Measurements from ENCODE around the gene MED12L.
"Not testable (repeated sequence)": the region's sequence is repeated elsewhere in the genome, so short reads cannot be mapped to it uniquely, and the experiment has no call there.

MED12L gene

DNA sequence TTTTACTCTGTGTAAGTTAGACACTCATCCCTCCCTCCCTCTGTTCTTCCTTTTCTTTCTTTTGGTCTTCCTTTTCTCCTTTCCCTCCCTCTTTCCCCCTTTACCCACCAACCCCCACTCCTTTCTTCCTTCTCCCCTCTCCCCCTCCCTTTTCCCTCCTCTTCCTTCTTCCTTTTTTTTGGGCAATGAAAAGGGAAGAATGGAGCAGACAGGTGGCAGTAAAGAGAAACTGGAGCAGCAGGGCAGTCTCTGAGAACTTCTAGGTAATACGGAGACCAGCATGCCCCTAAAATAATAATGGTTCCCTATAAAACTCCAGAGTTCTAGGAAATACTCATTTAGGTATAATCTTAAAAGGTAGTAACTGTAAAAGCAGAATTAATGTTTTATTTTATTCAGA lies 129.0 kb downstream of the MED12L start:
- DNase-seq (ENCODE audit: low read depth), result no peak

DNA sequence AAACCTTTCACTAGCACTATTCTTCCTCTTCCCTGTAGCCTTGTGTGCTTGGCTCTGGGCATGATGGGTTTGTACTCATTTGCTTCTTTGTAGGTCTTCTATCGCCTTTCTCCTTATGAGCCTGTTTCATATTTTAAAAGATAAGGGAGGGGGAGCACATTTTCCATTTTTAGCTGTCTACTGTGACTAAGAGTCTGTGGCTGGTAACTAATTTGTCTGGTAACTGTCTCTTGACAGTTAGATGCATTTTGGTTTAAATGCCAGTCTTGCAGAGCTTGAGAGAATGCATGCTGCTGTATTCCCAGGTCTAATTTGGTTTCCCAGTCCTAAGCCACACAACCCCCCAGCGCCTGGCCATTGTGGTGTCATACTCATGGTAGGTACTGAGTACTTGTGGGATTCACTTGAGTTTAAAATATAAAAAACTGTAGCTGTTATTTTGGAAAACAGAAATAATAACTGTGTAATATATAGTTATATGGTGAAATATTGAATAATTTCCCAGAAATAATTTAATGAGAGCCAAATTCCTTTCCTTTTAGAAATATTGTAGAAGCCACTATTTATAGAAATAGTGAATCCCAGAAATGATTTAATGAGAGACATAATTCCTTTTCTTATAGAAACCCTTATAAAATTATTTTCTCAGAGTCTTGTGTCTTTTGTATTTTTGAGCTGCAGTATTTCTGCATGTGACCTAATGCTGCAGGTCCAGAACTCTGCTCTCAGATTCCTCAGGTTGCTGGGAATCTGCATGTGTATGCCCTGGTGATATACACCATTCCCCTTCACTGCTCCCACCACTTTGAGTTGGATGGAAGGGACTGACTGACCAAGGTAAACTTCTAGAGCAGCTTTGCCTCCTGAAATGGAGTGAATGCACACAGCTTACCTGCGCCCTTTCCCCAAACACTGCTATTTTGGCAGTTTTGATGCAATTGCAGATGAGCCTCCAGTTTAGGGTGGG lies 131.5 kb downstream of the MED12L start:
- no peak for DNase-seq (ENCODE audit: low read depth)

- no peak for DNase-seq (ENCODE audit: low read depth)
Observed at GRCh38 chr3:151218136-151218535, 132.7 kb downstream of the MED12L start.

DNA sequence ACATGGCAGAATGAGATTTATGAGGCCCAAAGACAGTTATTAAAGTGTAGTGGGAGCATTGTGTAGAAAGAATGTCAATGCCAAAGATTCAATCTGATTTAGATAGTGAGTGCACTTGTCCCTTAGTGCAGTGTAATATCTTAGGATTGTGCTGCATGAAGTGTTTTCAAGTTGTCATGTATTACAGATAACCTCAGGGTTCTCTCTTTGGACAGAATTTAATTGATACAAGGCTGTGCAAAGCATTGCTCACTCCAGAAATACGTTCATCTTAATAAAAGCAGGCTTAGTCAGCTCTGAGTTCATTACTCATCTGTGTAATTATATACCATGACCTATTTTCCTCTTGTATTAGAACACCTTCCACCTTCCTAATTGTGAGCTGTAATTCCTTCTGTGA lies 133.6 kb downstream of the MED12L start:
- no peak for DNase-seq (ENCODE audit: low read depth)

DNA sequence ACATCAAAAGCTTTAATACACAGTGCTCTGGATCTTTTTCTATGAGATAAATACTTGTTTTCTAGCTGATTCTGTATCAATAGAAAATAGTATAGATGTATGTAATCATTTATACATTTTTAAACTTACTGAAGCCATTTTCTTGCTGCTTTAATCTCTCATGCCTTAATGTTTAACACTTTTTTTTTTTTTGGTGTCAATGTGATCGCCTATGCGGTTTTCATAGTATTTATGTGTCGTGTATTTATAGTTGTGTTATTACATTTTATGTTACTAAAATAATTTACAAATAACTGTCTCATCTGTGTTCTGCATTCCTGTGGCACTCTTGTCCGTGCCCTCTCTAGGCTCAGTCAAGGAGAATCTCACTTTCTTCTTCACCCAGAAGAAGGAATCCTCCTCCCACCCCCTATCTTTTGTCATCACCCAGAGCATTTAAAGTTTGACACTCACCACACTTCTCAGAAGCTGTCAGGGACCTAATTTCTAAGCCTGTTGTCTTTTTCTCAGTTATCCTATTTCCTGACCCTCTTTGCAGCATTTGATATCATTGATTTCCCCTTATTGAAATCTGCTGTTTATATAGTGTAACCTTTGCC lies 138.9 kb downstream of the MED12L start:
- no peak for DNase-seq (ENCODE audit: low read depth)

DNA sequence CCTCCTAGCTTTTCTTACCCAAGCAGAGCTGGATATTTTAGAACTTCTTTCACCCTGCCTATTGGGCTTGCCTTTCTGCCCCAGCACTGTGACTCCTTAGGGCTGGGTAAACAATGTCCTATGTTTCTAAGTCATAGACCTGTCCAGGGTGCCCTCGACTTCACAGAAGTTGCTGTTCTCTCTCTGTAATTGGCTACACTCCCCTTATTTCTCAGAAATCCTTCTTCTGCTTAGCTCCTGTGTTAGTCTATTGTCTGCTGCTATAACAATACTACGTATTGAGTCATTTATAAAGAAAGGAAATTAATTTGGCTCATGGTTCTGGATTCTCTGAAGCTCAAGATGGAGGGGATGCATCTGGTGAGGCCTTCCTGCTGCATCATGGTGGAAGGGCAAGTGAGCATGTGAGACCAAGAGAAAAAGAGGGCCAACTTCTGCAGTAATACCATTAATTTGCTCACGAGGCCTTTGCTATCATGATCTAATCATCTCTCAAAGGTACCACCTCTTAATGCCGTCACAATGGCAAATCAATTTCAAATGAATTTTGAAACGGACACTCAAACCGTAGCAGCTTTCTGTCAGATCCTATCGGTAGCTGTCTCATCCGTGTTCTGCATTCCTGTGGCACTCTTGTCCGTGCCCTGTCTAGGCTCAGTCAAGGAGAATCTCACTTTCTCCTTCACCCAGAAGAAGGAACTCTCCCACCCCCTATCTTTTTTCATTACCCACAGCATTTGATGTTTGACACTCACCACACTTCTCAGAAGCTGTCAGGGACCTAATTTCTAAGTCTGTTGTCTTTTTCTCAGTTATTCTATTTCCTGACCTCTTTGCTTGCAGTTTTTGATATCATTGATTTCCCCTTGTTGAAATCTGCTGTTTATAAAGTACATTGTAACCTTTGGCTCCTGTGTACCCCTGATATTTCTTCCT lies 139.8 kb downstream of the MED12L start:
- no peak for DNase-seq (ENCODE audit: low read depth)

GRCh38 chr3:151226088-151226563 lies 140.7 kb downstream of the MED12L start:
- no peak for DNase-seq (ENCODE audit: low read depth)

DNA sequence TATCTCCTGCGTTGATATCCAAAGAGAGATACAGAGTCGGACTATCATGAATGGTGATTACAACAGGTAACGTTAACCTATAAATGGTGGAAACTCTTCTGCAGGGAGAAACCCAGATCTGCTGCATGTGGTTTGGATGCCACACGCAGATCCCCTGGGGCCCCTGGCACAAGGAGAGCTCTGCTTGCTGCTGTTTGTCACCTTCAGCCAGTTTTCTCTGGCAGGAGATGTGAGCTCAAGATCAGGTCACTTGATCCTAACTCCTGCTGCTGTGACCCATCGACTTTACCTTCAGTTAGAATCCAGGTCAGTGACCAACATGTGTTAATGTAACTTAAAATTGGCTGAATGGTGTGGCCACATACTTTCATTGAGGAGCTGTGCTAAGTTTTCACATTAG lies 141.4 kb downstream of the MED12L start:
- no peak for DNase-seq (ENCODE audit: low read depth)

- no peak for DNase-seq (ENCODE audit: low read depth)
Observed at GRCh38 chr3:151227266-151227806, 141.9 kb downstream of the MED12L start.

DNA sequence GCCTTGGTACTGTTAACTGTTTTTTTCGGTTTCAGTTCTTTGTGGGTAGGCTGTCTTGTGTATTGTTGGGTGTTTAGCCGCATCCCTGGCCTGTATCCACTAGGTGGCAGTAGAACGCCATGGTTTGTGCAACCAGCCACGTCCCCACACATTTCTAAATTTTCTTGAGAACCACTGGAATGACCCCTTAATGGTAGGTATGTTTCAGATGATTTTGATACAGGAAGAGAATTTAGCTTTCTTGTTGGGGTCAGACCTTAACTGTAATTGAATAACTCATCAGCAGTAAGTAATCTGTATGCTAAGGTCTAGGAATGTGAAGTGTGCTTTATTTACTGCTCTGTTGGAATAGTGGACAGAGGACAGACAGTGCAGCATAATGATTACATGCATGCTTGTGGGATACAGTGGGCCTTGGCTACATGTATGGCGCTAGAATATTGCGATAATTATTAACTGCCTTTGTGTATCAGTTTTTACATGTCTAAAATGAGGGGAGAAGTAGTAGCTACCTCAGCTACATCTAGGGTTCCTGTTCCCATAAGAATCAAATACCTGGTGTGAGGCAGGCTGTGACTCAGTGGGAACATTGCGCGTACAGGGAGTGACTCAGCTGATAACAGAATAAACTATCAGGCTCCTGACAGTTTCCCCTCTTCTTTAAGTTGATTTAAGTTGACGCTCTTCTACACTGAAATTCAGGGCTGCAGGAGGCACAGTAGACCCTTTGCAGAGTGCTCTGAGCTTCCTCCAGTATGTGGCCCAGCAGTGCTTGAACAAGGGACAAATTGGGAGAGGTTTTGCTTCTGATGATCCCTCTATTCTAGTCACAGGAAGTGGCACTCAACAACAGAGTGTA lies 142.6 kb downstream of the MED12L start:
- DNase-seq (ENCODE audit: low read depth), result peak; percentile 68

- DNase-seq (ENCODE audit: low read depth), result no peak
Observed at GRCh38 chr3:151228666-151229040, 143.2 kb downstream of the MED12L start.

- no peak for DNase-seq (ENCODE audit: low read depth)
Observed at GRCh38 chr3:151230646-151231045, 145.2 kb downstream of the MED12L start.

DNA sequence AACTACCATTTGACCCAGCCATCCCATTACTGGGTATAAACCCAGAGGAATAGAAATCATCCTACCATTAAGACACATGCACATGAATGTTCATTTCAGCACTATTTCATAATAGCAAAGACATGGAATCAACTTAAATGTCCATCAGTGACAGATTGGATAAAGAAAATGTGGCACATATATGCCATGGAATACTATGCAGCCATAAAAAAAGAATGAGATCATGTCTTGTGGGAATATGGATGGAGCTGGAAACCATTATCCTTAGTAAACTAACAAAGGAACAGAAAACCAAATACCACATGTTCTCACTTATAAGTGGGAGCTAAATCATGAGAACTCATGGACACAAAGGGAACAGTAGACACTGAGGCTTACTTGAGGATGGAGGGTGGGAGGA lies 146.9 kb downstream of the MED12L start:
- DNase-seq (ENCODE audit: low read depth), result not testable (repeated sequence)

DNA sequence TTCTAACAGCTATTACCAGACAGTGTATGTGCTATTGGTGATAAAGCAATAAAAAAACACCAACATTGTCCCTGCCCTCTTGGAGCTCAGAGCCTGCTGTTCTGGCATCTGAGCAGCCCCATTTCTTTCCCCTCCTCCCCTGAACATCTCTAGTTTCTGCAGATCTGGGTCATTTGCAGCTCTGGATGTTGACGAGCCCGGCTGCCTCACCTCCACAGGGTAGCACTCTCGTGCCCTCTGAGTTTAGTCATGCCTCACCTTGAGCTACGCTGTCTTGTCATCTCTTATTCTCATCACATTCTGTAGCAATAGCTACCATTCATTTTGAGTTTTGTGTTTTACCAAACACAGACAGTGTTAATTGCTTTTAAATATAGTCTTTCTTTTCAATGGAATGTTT lies 147.5 kb downstream of the MED12L start:
- no peak for DNase-seq (ENCODE audit: low read depth)

DNA sequence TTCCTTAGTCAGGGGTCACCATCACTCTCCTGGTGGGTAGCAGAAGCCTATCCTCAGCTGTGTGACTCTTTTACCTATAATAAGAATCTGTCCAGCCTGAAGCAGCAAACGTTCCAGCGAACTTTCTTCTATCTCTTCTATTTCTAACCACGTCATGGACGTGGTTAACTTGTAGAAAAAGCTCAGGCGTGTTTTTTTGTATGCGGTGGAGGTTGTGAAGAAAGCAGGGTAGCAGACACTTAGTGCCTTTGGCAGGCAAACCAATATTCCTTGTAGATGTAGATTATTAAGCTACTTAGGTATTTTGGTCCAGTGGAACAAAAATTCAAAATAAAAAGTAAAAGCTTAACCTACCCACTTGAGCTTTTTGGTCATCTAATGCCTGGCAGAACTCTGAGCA lies 149.4 kb downstream of the MED12L start:
- DNase-seq (ENCODE audit: low read depth), result no peak

DNA sequence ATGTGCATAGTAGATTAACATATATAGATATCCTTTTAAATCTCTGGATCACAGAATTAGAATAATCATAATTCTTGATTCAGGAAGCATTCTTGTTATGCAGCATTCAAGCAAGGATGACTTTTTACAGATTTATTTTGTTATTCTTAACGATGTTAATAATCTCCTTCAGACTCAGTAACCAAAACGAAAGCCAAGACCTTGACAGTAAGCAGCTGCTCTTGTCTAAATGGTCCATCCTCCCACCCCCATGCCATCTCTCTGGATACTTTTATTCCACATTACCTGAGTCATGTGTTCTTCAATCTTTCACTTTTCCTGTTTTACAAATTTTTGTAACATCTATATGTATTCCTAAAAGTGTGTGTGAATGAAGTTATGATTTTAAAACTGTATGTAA lies 150.9 kb downstream of the MED12L start:
- no peak for DNase-seq (ENCODE audit: low read depth)

GRCh38 chr3:151236736-151237135 lies 151.3 kb downstream of the MED12L start:
- no peak for DNase-seq (ENCODE audit: low read depth)

- not testable (repeated sequence) for DNase-seq (ENCODE audit: low read depth)
Observed at GRCh38 chr3:151242006-151242405, 156.5 kb downstream of the MED12L start.

DNA sequence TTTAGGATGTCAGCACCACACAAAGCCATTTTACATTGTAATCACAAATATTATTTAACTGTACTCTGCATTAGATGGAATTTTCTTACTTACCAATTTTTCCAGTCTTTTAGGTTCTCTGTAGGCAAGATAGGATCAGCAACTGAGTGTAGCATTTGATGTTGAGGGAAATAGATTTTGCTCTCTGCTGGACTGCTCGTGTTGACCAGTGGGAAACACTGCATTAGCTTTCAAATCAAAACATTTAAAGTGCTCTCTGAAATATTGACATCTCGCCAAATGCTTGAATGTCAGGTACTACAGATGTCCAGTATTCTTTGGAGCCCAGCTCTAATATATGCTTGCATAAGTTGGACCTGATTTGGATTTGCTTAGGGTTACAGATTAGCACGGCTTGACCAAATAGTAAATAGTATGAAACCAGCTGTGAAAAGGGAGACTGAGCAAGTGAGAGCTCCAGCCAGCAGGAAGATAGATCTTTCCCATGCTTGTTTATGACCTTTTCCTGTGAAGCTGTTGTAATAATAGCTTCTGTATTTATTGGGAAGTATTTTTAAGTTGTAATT lies 163.4 kb downstream of the MED12L start:
- DNase-seq (ENCODE audit: low read depth), result no peak

DNA sequence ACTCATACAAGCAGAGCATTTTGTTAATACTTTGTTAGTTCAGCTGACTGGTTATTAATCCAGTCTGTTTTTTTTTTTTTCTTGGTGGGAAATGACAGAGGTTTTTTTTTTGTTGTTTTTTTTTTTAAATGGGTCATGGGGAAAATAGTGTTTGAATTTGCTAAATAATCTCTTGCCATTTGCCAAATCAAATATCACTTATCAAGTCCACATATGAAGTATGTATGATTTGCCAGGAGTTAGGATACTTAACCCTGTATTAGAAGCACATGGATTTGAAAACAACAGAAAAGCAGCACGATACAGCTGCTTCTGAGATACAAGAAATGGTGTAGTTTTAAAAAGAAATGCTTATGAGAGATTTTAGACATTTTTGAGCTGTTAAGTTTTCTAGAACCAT lies 171.3 kb downstream of the MED12L start:
- no peak for DNase-seq (ENCODE audit: low read depth)

- no peak for DNase-seq (ENCODE audit: low read depth)
Observed at GRCh38 chr3:151259664-151260063, 174.2 kb downstream of the MED12L start.

All from stimulated activated CD8-positive, alpha-beta memory T cell treated with anti-CD3 and anti-CD28 coated beads, Interleukin-12 subunit alpha, Interleukin-12 subunit beta, amount 100 ng/mL, for 1 hour (primary cell).